NCI-H146 (cell line): ENCODE data around the gene FRMD5.
"Not testable (repeated sequence)": the region's sequence is repeated elsewhere in the genome, so short reads cannot be mapped to it uniquely, and the experiment has no call there.

Source experiments
- DNase-seq: peaks from one replicate; lab custom pipeline; 2025; lab: John Stamatoyannopoulos, UW

Gene FRMD5

GRCh38 chr15:44032820-44033219 is 162.3 kb downstream of the FRMD5 start:
- DNase-seq = not testable (repeated sequence)

GRCh38 chr15:44029940-44030568 is 165.0 kb downstream of the FRMD5 start:
- DNase-seq = no peak

- DNase-seq = no peak
These were observed 166.1 kb downstream of the FRMD5 start for GRCh38 chr15:44029003-44029402.

- no peak for DNase-seq
These were observed 166.7 kb downstream of the FRMD5 start for GRCh38 chr15:44028349-44028748.

- DNase-seq = no peak
These were observed 170.9 kb downstream of the FRMD5 start for GRCh38 chr15:44024155-44024554.

- no peak for DNase-seq
These were observed 171.9 kb downstream of the FRMD5 start for GRCh38 chr15:44023176-44023575.

- no peak for DNase-seq
These were observed 176.9 kb downstream of the FRMD5 start for GRCh38 chr15:44018151-44018550.

GRCh38 chr15:44015545-44016305 is 179.3 kb downstream of the FRMD5 start:
- no peak for DNase-seq

GRCh38 chr15:44011238-44011854 is 183.7 kb downstream of the FRMD5 start:
- no peak for DNase-seq

- DNase-seq = no peak
These were observed 185.0 kb downstream of the FRMD5 start for GRCh38 chr15:44010089-44010488.

- no peak for DNase-seq
These were observed 186.0 kb downstream of the FRMD5 start for GRCh38 chr15:44009038-44009437.

GRCh38 chr15:44000248-44000647 is 194.8 kb downstream of the FRMD5 start:
- not testable (repeated sequence) for DNase-seq

GRCh38 chr15:43998607-43999006 is 196.5 kb downstream of the FRMD5 start:
- DNase-seq = peak; percentile 22

GRCh38 chr15:43991206-43991605 is 203.9 kb downstream of the FRMD5 start:
- DNase-seq = no peak

GRCh38 chr15:43989938-43990337 is 205.1 kb downstream of the FRMD5 start:
- DNase-seq = no peak

- DNase-seq = no peak
These were observed 206.2 kb downstream of the FRMD5 start for GRCh38 chr15:43988900-43989299.

GRCh38 chr15:43987924-43988323 is 207.1 kb downstream of the FRMD5 start:
- DNase-seq = no peak

GRCh38 chr15:43985976-43986680 is 208.9 kb downstream of the FRMD5 start:
- DNase-seq = no peak

- DNase-seq = no peak
These were observed 213.5 kb downstream of the FRMD5 start for GRCh38 chr15:43981576-43981975.

GRCh38 chr15:43977072-43977884 is 217.8 kb downstream of the FRMD5 start:
- no peak for DNase-seq

GRCh38 chr15:43975770-43976169 is 219.3 kb downstream of the FRMD5 start:
- peak; percentile 37 for DNase-seq

GRCh38 chr15:43975326-43975725 is 219.7 kb downstream of the FRMD5 start:
- no peak for DNase-seq
